Iris pigment epithelial cell (primary cell): ENCODE results near the gene ZNF333.
"Not testable (repeated sequence)": the region's sequence is repeated elsewhere in the genome, so short reads cannot be mapped to it uniquely, and the experiment has no call there.

Source experiments
- DNase-seq: peaks from one replicate; pipeline ENCODE4 v3.0.0-alpha.2; 2011; ENCODE audit warnings: low read depth

ZNF333 gene

DNA sequence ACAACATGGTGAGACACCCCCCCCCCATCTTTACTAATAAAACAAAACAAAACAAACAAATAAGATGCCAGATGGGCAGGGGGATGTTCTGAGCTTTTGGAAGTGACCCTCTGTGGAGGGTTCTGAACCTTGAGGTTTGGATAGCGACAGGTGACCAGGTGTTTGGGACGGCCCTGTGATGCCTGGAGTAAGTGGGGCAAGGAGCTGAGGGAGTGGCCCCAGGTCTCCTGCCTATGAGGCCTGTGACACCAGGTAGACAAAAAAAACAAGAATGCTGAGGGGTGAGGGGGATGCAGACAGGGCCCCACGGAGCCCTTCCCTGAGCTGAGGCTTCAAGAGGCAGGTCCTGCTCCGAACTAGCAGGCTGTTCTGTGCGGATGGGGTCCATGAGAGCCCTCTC lies 79.4 kb downstream of the ZNF333 start:
- DNase-seq = no peak

GRCh38 chr19:14770136-14770535 lies 80.3 kb downstream of the ZNF333 start:
- no peak for DNase-seq

DNA sequence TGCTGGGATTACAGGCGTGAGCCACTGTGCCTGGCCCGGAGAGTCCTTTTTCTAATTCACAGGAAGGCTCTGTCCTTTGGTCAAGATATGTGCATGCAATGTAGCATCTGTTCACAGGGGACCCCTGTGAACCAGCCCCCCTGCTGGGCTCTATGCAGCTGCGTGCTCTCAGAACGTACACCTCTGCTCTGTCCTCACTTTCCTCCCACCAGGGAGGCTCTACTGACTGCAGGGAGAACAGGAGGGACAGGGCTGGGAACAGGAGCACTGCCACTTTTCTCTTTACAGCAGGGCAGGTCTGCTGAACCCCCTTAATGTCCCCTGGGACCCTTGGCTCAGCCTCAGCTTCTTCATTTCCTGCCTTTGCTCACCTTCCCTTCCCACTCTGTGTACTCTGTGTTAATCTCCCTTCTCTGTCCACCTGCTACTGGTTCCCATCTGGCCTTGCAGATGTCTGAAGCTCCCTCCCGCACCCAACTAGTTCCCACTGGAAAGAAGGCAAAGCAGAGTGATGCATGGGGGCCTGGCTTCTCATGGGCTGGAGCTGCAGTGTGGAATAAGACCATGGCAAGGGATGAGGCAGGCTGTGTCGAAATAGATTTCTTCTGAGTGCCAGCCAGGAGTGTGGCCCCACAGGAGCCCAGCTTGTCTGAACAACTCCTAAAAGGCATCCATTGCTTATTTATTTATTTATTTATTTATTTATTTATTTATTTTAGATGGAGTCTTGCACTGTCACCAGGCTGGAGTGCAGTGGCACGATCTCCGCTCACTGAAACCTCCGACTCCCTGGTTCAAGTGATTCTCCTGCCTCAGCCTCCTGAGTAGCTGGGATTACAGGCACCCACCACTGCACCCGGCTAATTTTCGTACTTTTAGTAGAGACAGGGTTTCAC lies 81.3 kb downstream of the ZNF333 start:
- no peak for DNase-seq

- no peak for DNase-seq
Observed at GRCh38 chr19:14772467-14772866, 82.6 kb downstream of the ZNF333 start.

DNA sequence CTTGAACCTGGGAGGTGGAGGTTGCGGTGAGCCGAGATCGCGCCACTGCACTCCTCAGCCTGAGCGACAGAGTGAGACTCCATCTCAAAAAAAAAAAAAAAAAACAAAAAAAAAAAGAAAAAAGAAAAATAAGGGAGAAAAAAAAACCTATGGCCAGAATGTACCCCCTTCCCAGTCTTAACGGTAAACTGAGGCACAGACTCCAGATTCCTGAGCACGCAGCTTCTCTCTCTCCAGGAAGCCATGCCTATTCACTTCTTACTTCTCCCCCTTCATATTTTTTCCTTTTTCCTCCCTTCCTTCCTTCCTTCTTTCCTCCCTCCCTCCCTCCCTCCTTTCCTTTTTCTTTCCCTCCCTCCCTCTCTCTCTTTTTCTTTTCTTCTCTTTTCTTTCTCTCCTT lies 83.1 kb downstream of the ZNF333 start:
- no peak for DNase-seq

- not testable (repeated sequence) for DNase-seq
Observed at GRCh38 chr19:14773722-14774121, 83.9 kb downstream of the ZNF333 start.

DNA sequence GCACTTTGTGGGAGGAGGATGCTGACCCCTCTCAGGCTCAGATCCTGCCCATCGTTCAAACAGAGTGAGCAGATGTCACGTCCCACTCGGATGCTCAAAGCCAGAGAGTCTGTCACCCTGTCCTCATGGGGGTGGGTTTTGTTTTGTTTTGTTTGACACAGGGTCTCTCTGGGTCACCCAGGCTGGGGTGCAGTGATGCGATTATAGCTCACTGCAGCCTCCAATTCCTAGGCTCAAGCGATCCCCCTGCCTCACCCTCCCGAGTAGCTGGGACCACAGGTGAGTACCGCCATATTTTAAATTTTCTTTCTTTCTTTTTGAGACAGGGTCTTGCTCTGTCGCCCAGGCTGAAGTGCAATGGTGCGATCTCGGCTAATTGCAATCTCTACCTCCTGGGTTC lies 84.5 kb downstream of the ZNF333 start:
- DNase-seq = no peak

GRCh38 chr19:14775326-14775725 lies 85.5 kb downstream of the ZNF333 start:
- DNase-seq = not testable (repeated sequence)

DNA sequence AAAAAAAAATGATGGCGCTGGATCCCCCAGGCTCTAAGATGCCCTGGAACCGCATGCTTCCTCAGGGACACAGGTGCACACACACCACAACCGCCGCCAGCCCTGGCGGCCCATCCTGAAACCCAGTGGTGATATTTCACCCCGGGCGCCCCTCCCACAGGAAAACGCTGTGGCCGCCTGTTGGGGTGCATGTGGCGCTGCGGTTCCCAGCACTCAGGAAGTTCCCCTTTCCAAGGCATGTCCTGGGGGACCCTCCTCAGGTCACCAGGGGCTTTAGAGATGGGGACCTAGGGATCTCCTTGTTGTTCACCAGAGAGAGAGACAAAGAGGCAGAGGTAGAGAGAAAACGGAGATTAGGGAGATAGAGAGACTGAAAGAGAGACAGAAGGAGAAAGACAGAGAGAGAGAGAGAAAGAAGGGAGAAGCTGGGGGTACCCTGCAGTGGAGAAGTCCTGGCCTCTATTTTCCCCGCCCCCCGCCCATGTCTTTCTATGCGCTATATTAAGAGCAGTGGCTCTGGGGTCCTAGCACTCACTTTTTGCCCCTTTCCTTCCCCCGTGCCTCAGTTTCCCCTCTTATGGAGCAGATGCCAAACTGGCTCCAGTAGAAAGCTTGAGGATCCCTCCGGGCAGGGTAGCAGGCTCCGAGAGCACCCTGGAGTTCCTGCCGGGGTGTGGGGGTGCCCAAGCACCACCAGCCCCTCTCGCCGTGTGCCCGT lies 86.2 kb downstream of the ZNF333 start:
- no peak for DNase-seq

DNA sequence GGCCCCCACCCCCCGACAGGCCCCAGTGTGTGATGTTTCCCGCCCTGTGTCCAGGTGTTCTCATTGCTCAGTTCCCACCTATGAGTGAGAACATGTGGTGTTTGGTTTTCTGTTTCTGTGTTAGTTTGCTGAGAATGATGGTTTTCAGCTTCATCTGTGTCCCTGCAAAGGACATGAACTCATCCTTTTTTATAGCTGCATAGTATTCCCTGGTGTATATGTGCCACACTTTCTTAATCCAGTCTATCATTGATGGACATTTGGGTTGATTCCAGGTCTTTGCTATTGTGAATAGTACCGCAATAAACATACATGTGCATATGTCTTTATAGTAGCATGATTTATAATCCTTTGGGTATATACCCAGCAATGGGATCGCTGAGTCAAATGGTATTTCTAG lies 87.8 kb downstream of the ZNF333 start:
- DNase-seq = not testable (repeated sequence)

- DNase-seq = not testable (repeated sequence)
Observed at GRCh38 chr19:14778110-14778845, 88.4 kb downstream of the ZNF333 start, which contains the start of gene ADGRE2. ADGRE2 (minus strand) TSS chr19:14778560; CDS start chr19:14776756, 1,804 bp downstream.

- no peak for DNase-seq
Observed at GRCh38 chr19:14779151-14779550, 89.3 kb downstream of the ZNF333 start.

GRCh38 chr19:14780622-14781225 lies 90.9 kb downstream of the ZNF333 start:
- not testable (repeated sequence) for DNase-seq

DNA sequence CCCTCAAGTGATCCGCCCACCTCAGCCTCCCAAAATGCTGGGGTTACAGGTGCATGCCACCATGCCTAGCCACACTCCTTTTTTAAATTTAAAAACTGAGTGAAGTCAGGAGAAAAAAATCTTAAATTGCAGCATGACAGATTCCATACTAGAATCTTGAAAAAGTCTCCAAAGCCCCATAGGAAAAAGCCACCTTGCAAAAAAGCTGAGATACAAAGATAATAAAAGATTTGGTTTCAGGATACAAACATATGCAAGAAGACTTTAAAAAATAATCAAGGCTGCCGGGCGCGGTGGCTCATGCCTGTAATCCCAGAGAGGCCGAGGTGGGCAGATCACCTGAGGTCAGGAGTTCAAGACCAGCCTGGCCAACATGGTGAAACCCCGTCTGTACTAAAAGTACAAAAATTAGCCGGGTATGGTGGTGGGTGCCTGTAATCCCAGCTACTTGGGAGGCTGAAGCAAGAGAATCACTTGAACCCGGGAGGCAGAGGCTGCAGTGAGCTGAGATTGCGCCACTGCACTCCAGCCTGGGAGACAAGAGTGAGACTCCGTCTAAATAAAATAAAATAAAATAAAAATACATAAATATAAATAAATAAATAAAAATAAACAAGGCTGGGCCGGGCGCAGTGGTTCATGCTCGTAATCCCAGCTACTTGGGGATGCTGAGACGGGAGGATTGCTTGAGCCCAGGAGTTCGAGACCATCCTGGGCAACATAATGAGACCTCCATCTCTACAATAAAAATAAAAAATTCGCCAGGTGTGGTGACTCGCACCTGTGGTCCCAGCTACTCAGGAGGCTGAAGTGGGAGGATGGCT lies 92.1 kb downstream of the ZNF333 start:
- not testable (repeated sequence) for DNase-seq

DNA sequence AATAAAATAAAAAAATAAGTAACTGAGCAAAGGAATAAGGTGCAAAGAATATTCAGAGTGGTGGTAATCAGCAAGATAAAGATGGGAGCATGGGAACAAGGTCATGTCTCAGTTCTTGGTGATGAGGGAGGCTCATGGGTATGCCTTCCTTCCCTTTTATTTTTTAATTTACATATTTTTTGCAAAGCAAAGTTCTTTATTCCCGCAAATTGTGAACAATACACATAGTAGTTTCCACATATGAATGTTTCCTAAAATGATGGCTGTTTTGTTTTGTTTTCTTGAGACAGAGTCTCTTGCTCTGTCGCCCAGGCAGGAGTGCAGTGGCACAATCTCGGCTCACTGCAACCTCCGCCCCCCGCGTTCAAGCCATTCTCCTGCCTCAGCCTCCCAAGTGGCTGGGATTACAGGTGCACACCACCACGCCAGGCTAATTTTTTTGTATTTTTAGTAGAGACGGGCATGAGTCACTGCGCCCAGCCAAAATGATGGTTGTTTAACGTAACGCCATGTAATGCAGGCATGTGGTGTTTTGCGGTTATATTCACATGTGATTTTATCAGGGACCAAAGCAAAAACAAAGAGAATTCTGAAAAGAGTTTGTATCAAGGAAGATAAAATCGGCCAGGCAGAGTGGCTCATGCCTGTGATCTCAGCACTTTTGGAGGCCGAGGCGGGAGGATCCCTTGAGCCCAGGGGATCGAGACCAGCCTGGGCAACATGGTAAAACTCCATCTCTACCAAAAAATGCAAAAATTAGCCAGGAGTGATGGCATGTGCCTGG lies 93.0 kb downstream of the ZNF333 start:
- no peak for DNase-seq
